Raji (cell line): ENCODE measurements around the gene SYCP2.

Experiments
- POLR2A ChIP-seq: IDR thresholded peaks from 2 replicates; pipeline ENCODE4 v1.6.1; 2011; ENCODE audit warnings: low read depth, low read length, control low read depth; ENCODE audit not compliant: insufficient read depth

Gene SYCP2

DNA sequence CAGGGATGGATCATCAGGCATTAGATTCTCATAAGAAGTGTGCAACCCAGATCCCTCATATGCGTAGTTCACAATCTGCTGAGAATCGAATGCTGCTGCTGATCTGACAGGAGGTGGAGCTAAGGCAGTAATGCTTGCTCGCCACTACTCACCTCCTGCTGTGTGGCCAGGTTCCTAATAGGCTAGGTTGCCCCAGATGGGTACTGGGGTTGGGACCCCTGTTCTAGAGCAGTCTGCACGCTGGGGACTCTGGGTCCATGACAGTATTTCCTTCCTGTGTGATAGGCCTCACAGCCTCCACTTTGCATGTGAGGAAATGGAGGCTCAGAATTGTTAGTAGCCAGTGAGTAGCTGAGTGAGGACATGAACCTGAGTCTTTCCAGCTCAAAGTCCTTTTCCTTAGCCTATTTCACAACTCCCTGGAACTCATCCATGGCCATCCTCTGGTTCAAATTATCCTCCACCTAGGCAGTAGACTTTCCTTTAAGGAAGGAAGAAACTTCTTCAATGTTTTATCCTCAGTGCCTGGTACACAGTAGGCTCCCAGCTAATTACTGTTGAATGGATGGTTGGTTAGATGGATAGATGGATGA lies 117.2 kb downstream of the SYCP2 start:
- no peak for TF ChIP-seq POLR2A

DNA sequence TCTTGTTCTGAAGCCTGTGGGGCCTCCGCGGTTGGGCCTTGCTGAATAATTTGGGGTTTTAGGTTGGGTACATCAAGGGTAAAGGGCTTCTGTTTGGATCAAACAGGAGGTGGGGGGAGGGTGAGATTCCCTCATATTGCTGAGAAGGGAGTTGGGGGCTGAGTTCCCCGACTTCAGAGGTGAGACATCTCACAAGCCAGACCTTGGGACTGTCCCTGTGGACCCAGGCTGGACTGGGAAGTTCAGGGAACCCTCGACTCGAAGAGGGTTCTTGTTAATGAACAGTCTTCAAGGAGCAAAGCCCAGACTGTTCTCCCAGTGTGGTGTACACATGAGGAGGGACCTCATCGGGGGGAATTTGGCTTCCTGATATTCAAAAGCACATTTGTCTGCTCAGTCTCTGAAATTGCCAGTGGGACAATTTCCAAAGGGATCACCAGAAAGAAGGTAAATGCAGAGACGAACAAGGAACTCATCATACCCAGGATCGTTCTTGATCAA lies 118.5 kb downstream of the SYCP2 start:
- TF ChIP-seq POLR2A, result no peak

DNA sequence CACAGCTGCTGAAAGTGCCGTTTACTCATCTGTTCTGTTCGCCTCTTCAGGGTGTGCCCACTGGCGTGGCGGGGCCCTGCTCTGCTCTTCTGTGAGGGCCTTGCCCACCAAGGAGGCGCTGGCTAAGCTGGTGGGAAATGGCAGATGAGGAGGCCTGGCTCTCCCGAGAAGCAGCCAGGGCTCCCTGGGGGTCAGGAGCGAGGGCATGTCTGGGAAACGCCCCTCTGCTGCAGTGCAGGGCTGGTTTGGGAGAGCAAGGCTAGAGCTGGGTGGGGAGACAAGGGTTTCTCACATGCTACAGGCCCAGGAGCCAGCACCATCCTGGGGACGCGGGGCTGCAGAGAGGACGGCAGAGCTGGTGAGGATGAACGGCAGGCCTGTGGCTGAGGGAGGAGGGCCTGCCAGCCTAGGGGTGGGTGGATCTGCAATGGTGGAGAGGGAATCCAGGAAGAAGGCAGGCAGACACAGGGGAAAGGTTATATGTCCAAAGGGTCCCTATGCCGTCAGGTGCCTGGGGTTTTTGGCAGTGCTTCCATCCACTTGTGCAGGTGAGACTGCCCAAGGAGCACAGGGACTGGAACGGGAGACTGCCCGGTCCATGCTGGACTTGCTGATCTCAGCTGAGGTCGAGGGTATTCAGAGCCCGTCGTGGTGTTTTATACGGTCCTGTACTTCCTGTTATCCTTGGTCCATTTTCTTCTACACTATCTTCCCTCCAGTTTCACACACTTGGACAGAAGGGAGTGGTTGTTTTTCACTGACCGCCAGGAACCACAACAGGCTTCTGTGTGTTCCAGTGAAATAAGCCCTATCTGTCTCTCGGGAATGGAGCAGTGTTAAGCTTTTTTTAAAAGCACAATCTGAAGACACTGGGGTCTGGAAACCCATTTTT lies 119.2 kb downstream of the SYCP2 start:
- no peak for TF ChIP-seq POLR2A
